ENCODE measurements around the gene ELK4. TPM values are rescaled to one million over a fixed set of nuclear protein-coding genes. Genes with fewer than 3 reads are reported as not detected.
A peak's percentile ranks its signal among the peaks of the same experiment; 100 is the strongest.

Gene ELK4
- total and polyA plus RNA-seq, 2 of the 13 experiments (the other 11 are each of a cell fraction or from before 2014, with no cell fraction given), result 8.3 to 13.1 TPM

DNA sequence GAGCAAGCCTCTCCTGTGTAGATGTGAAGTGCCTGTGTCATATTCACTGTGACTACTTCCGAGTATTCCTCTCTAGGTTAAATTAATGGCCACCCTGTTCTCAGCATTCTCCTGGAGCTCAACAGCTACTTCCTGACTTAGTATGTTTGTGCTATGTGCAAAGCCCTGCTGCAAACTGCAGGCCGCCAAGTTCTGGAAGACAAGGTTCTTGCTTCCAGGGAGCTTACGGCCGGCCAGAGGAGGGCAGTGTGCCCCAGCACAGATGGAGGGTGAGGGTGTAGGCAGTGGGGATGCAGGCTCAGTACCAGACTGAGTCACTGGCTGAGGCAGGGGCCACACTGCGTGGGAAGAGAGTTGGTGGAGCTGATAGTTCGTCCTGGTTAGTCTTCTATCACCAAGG, 43.2 kb downstream of the ELK4 start:
- Histone ChIP-seq H3K36me3 (replicated peaks in 1 of 2; ENCODE audit: control insufficient read depth in 1 of 2, insufficient read depth in 2 of 2, low read length in 2 of 2) (no peaks in the 10 kb centered on the region), H3K9ac (ENCODE audit: insufficient read depth, low read depth, low read length) (no peak overlapping the region), H3K4me1 (ENCODE audit: insufficient read depth, low read length) (peaks cover 49% of the 10 kb centered on the region), H3K27me3 (ENCODE audit: control insufficient read depth in 1 of 2, insufficient read depth in 2 of 2, low read length in 2 of 2) (0 out of 5 replicates have a peak, but pooled peaks cover 0 to 7% of the 10 kb centered on the region in 2 experiments), H3K4me2 (ENCODE audit: low read depth, low read length) (no peak overlapping the region), H3K9me3 (ENCODE audit: low read length) (no peaks in the 10 kb centered on the region), H4K20me1 (ENCODE audit: insufficient read depth, low read length) (no peaks in the 10 kb centered on the region), H3K79me2 (ENCODE audit: insufficient read depth, low read length) (no peaks in the 10 kb centered on the region), H3K27ac (ENCODE audit: extremely low read length, insufficient read depth, low read length) (no peak overlapping the region), H3K4me3 (replicated peaks in 1 of 3; ENCODE audit: insufficient read depth in 1 of 3, low read depth in 2 of 3, low read length in 3 of 3) (no peak overlapping the region), H2AFZ (ENCODE audit: low read length) (no peak overlapping the region)
- 4% methylated on average over 4 of the region's 6 CpGs for WGBS (ENCODE audit: low lambda C conversion rate)
- intact Hi-C loops (cut with micrococcal nuclease; ENCODE audit: unreplicated experiment), result no loop called here
- ATAC-seq, result peak; percentile 64
- no TSS peak for BruUV-seq (replicated peaks)
- ChIA-PET CTCF (ENCODE audit: low intra/inter-chr PET ratio, low total read pairs) (interaction anchor here (5.1 kb wide), 1 partner anchor 69 kb away, joined by 99 read pairs; no protein-coding TSS in a partner anchor), POLR2A (interaction anchor here (2.0 kb wide), 1 partner anchor 43 kb away, joined by 10 read pairs; the partner anchor contains the start of gene ELK4)
- peak; percentile 33 for DNase-seq (ENCODE audit: low spot score)
- peak; percentile 70 for FAIRE-seq
- in situ Hi-C loops (cut with HindIII; ENCODE audit: extremely low pct_ligation_motif_present, low pct_unique_long_range_greater_than_20kb), result no loop called here
- TF ChIP-seq KDM1A (CRISPR knock-in tag; IDR thresholded peaks at IDR 0.05) (0 out of 2 replicates have a peak, but pooled peaks have one; percentile 29), ZNF124 (CRISPR knock-in tag; IDR thresholded peaks at IDR 0.05) (no peak), ZNF556 (CRISPR knock-in tag; IDR thresholded peaks at IDR 0.05; ENCODE audit: borderline replicate concordance) (no peak), SOX5 (CRISPR knock-in tag; IDR thresholded peaks at IDR 0.05; ENCODE audit: borderline replicate concordance) (peak; percentile 20; the same call in 1 of the 2 replicates), ZMYM2 (CRISPR knock-in tag; IDR thresholded peaks at IDR 0.05) (0 out of 2 replicates have a peak, but pooled peaks have one; percentile 36), ZNF343 (CRISPR knock-in tag; IDR thresholded peaks at IDR 0.05) (no peak), ZFX (CRISPR knock-in tag; IDR thresholded peaks at IDR 0.05; ENCODE audit: low read depth) (peak; percentile 55; the same call in 1 of the 2 replicates), TBX3 (IDR thresholded peaks at IDR 0.05; ENCODE audit: borderline replicate concordance) (no peak), GATAD2A (CRISPR knock-in tag; IDR thresholded peaks at IDR 0.05) (0 out of 2 replicates have a peak, but pooled peaks have one; percentile 29), KMT2A (CRISPR knock-in tag; IDR thresholded peaks at IDR 0.05) (no peak), ADNP (CRISPR knock-in tag; IDR thresholded peaks at IDR 0.05) (no peak), ZNF562 (CRISPR knock-in tag; IDR thresholded peaks at IDR 0.05; ENCODE audit: borderline replicate concordance) (no peak), NCOA1 (CRISPR knock-in tag; IDR thresholded peaks at IDR 0.05) (no peak)
- TF ChIP-seq, protein P1, sequence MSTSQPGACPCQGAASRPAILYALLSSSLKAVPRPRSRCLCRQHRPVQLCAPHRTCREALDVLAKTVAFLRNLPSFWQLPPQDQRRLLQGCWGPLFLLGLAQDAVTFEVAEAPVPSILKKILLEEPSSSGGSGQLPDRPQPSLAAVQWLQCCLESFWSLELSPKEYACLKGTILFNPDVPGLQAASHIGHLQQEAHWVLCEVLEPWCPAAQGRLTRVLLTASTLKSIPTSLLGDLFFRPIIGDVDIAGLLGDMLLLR (CRISPR knock-in tag; IDR thresholded peaks at IDR 0.05), result no peak
- TF ChIP-seq, protein P2, sequence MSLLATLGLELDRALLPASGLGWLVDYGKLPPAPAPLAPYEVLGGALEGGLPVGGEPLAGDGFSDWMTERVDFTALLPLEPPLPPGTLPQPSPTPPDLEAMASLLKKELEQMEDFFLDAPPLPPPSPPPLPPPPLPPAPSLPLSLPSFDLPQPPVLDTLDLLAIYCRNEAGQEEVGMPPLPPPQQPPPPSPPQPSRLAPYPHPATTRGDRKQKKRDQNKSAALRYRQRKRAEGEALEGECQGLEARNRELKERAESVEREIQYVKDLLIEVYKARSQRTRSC (CRISPR knock-in tag; IDR thresholded peaks at IDR 0.05; ENCODE audit: low read depth), result no peak
- TF ChIP-seq, protein P3, sequence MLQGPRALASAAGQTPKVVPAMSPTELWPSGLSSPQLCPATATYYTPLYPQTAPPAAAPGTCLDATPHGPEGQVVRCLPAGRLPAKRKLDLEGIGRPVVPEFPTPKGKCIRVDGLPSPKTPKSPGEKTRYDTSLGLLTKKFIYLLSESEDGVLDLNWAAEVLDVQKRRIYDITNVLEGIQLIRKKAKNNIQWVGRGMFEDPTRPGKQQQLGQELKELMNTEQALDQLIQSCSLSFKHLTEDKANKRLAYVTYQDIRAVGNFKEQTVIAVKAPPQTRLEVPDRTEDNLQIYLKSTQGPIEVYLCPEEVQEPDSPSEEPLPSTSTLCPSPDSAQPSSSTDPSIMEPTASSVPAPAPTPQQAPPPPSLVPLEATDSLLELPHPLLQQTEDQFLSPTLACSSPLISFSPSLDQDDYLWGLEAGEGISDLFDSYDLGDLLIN (CRISPR knock-in tag; IDR thresholded peaks at IDR 0.05; ENCODE audit: borderline replicate concordance), result no peak
- TF ChIP-seq, protein P4, sequence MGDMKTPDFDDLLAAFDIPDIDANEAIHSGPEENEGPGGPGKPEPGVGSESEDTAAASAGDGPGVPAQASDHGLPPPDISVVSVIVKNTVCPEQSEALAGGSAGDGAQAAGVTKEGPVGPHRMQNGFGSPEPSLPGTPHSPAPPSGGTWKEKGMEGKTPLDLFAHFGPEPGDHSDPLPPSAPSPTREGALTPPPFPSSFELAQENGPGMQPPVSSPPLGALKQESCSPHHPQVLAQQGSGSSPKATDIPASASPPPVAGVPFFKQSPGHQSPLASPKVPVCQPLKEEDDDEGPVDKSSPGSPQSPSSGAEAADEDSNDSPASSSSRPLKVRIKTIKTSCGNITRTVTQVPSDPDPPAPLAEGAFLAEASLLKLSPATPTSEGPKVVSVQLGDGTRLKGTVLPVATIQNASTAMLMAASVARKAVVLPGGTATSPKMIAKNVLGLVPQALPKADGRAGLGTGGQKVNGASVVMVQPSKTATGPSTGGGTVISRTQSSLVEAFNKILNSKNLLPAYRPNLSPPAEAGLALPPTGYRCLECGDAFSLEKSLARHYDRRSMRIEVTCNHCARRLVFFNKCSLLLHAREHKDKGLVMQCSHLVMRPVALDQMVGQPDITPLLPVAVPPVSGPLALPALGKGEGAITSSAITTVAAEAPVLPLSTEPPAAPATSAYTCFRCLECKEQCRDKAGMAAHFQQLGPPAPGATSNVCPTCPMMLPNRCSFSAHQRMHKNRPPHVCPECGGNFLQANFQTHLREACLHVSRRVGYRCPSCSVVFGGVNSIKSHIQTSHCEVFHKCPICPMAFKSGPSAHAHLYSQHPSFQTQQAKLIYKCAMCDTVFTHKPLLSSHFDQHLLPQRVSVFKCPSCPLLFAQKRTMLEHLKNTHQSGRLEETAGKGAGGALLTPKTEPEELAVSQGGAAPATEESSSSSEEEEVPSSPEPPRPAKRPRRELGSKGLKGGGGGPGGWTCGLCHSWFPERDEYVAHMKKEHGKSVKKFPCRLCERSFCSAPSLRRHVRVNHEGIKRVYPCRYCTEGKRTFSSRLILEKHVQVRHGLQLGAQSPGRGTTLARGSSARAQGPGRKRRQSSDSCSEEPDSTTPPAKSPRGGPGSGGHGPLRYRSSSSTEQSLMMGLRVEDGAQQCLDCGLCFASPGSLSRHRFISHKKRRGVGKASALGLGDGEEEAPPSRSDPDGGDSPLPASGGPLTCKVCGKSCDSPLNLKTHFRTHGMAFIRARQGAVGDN (CRISPR knock-in tag; IDR thresholded peaks at IDR 0.05), result peak; percentile 37
- TF ChIP-seq, protein P5, sequence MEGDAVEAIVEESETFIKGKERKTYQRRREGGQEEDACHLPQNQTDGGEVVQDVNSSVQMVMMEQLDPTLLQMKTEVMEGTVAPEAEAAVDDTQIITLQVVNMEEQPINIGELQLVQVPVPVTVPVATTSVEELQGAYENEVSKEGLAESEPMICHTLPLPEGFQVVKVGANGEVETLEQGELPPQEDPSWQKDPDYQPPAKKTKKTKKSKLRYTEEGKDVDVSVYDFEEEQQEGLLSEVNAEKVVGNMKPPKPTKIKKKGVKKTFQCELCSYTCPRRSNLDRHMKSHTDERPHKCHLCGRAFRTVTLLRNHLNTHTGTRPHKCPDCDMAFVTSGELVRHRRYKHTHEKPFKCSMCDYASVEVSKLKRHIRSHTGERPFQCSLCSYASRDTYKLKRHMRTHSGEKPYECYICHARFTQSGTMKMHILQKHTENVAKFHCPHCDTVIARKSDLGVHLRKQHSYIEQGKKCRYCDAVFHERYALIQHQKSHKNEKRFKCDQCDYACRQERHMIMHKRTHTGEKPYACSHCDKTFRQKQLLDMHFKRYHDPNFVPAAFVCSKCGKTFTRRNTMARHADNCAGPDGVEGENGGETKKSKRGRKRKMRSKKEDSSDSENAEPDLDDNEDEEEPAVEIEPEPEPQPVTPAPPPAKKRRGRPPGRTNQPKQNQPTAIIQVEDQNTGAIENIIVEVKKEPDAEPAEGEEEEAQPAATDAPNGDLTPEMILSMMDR (CRISPR knock-in tag; IDR thresholded peaks at IDR 0.05), result peak; percentile 88
